ENCODE measurements around the gene SIK3.
"Not testable (repeated sequence)": the region's sequence is repeated elsewhere in the genome, so short reads cannot be mapped to it uniquely, and the experiment has no call there.

SIK3 gene

DNA sequence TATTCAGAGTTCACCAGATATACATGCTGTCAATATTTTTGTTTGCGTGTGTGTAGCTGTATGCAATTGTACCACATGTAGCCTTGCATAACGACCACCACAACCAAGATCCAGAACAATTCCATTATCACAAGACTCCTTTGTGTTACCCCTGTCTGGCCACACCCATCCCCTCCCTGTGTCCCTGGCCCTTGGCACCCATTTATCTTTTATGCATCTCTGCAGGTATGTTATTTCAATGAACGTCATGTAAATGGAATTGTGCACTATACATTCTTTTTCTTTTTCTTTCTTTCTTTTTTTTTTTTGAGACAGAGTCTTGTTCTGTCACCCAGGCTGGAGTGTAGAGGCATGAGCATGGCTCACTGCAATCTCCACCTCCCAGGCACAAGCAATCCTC is 36.2 kb upstream of the SIK3 start:
- TF ChIP-seq, protein P1, sequence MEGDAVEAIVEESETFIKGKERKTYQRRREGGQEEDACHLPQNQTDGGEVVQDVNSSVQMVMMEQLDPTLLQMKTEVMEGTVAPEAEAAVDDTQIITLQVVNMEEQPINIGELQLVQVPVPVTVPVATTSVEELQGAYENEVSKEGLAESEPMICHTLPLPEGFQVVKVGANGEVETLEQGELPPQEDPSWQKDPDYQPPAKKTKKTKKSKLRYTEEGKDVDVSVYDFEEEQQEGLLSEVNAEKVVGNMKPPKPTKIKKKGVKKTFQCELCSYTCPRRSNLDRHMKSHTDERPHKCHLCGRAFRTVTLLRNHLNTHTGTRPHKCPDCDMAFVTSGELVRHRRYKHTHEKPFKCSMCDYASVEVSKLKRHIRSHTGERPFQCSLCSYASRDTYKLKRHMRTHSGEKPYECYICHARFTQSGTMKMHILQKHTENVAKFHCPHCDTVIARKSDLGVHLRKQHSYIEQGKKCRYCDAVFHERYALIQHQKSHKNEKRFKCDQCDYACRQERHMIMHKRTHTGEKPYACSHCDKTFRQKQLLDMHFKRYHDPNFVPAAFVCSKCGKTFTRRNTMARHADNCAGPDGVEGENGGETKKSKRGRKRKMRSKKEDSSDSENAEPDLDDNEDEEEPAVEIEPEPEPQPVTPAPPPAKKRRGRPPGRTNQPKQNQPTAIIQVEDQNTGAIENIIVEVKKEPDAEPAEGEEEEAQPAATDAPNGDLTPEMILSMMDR (IDR thresholded peaks at IDR 0.05; ENCODE audit: low read depth, low read length, missing control alignments) = no peak
- H3K4me3 ChIP-seq (replicated peaks; ENCODE audit: low read depth, low read length) = no peak overlapping the region
- DNase-seq (ENCODE audit: extremely low read depth, low read depth) = no peak

DNA sequence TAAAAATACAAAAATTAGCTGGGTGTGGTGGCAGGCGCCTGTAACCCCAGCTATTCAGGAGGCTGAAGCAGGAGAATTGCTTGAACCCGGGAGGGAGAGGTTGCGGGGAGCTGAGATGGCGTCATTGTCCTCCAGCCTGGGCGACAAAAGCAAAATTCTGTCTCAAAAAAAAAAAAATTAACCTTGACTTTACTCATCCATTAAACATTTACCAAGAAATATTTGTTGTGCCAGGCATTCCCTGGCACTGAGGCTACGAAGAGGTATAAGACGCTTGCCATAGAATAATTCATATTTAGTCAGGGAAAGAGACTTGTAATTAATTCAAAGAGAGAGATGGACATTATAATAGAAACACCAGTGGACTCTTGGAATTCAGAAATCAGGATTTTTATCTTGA is 32.7 kb upstream of the SIK3 start:
- DNase-seq (ENCODE audit: extremely low read depth, low read depth) = no peak
- H3K4me3 ChIP-seq (replicated peaks; ENCODE audit: low read depth, low read length) = no peak overlapping the region
- TF ChIP-seq, protein P1 (IDR thresholded peaks at IDR 0.05; ENCODE audit: low read depth, low read length, missing control alignments) = no peak

DNA sequence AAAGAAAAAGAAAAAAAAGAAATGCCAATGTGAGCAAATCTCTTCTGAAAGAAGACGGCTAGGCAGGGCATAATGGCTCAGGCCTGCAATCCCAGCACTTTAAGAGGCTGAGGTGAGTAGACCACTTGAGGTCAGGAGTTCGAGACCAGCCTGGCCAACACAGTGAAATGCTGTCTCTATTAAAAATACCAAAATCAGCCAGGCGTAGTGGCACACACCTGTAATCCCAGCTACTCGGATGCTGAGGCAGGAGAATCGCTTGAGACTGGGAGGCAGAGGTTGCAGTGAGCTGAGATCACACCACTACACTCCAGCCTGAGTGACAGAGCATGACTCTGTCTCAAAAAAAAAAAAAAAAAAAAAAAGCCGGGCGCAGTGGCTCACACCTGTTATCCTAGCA is 32.2 kb upstream of the SIK3 start:
- not testable (repeated sequence) for H3K4me3 ChIP-seq (replicated peaks; ENCODE audit: low read depth, low read length); DNase-seq (ENCODE audit: extremely low read depth, low read depth)

DNA sequence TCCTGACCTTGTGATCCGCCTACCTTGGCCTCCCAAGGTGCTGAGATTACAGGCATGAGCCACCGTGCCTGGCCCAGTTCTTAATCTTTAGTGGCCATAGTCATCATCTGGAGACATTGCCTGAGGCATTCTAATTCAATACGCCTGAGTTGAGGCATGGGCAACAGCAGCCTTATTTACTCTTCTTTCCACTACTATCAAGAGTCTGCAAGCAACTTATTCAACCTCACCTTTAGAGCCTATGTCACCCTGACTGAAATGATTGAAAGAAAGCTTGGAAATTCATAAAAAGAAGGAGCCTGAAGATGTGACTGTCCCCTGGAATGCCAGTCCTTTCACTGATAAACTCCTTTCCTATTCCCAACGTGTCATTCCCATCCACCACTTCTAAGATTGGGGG is 30.1 kb upstream of the SIK3 start:
- TF ChIP-seq, protein P1 (IDR thresholded peaks at IDR 0.05; ENCODE audit: low read depth, low read length, missing control alignments) = no peak
- no peak for DNase-seq (ENCODE audit: extremely low read depth, low read depth)
- no peak overlapping the region for H3K4me3 ChIP-seq (replicated peaks; ENCODE audit: low read depth, low read length)

DNA sequence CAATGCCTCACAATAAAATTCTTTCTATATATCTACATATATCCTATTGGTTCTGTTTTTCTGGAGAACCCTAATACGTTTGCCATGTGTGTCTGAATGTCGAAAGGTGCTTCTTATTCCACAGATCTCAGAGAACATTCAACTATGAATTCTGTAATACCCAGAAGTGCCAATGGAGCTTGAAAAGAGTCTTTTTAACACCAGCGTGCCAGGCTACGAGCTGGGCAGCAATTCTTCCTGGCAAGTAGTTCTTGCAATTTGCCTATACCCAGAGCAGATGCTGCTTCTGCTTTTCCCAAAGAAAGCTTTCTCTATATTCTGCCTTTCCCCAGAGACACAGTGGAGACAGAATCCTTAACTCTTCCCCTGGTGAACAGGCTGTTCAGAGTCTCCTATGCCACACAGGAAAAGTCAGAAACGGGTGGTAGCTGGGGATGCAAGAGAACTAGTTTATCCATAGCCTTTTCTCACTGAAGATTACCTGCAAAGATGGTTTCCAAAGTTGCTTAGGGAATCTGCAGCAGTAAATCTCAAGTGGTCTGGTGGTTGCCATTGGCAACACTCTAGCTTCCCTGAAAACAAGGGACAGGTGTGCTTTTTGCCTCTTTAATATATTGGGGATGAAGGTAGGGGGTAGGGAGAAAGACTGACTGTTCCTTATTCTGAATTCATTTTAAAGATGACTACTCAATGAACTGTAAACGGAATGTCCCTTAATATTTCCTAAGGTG is 29.1 kb upstream of the SIK3 start:
- no peak for DNase-seq (ENCODE audit: extremely low read depth, low read depth)
- H3K4me3 ChIP-seq (replicated peaks; ENCODE audit: low read depth, low read length) = no peak overlapping the region
- TF ChIP-seq, protein P1 (IDR thresholded peaks at IDR 0.05; ENCODE audit: low read depth, low read length, missing control alignments) = no peak

DNA sequence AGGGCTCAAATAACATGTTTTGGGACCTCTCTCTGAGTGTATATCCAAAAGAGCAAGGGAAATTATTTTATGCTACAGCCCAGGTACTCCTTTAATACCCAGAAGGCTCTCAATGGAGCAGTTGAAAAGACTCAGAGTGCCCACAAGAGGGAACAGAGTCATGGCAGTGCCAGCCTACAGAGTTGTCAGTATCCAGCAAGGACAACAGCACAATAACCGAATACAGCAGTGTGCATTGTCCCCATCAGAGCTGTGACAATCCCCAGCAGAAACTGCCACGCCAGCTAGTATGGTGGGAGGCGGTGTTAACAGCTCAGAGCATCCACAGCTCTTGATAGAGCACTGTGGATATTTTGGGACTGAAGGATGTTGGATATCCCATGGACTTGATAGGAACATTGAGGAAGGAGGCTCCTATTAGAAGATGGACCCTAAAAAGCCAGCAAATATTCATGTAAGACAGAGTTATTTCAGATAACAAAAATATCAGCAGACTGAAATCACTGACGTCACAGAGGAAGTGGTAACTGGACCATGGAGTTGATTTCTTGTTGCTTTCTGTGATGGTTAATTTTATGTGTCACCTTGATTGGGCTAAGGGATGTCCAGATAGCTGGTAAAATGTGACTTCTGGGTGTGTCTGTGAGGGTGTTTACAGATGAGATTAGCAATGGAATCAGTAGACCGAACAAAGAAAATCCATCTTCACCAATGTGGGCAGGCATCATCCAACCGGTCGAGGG is 28.2 kb upstream of the SIK3 start:
- TF ChIP-seq, protein P1 (IDR thresholded peaks at IDR 0.05; ENCODE audit: low read depth, low read length, missing control alignments) = no peak
- no peak overlapping the region for H3K4me3 ChIP-seq (replicated peaks; ENCODE audit: low read depth, low read length)
- no peak for DNase-seq (ENCODE audit: extremely low read depth, low read depth)

DNA sequence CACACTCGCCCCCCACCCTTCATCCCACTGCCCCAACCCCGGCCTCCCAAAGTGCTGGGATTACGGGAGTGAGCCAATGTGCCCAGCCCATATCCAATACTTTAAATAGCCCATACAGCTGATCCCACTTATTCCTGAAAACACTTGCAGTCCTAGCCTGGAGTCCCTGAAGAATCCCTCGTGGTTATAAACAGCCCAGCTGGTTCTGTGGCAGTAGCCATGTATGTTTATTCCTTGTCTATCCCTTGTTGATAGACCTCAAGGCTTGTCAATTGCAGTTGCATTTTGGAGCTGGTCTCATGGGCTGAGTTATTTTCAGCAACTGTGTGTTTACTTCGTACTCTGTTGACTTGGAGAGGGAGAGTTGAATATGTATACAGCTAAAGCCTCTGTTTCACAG is 24.3 kb upstream of the SIK3 start:
- no peak overlapping the region for H3K4me3 ChIP-seq (replicated peaks; ENCODE audit: low read depth, low read length)
- TF ChIP-seq, protein P1 (IDR thresholded peaks at IDR 0.05; ENCODE audit: low read depth, low read length, missing control alignments) = no peak
- no peak for DNase-seq (ENCODE audit: extremely low read depth, low read depth)

All from HFF-Myc (cell line).